GM23338 (cell line): ENCODE results near the gene DPF1. TPM values are rescaled to one million over a fixed set of nuclear protein-coding genes. Genes with fewer than 3 reads are reported as not detected.

Experiments
- ATAC-seq: fragments of 200-7000 bp; cut with Tn5 transposase; 3 replicates; pipeline ENCODE4 v1.9.1; 2020
- DNase-seq: peaks from one replicate; pipeline ENCODE4 v3.0.0-alpha.2; 2015; ENCODE audit warnings: low spot score
- H2AFZ ChIP-seq: fragments of 200-600 bp; sonication (generic); 2 replicates; pipeline ENCODE4 v1.8.0; 2016; ENCODE audit warnings: antibody characterized with exemption, mild to moderate bottlenecking, moderate library complexity
- H3F3A ChIP-seq: fragments of 200-600 bp; sonication (generic); replicated peaks from 2 replicates; pipeline ENCODE4 v1.8.0; 2017; ENCODE audit warnings: antibody characterized with exemption, mixed run types, low read depth
- H3K27ac ChIP-seq: fragments of 200-600 bp; sonication (generic); 2 replicates; pipeline ENCODE4 v1.6.1; 2016; ENCODE audit warnings: low read depth
- H3K27me3 ChIP-seq: fragments of 200-600 bp; sonication (generic); 2 replicates; pipeline ENCODE4 v1.8.0; 2016; ENCODE audit warnings: mild to moderate bottlenecking, mixed run types, moderate library complexity; ENCODE audit not compliant: insufficient read depth
- H3K36me3 ChIP-seq: fragments of 200-600 bp; sonication (generic); 2 replicates; pipeline ENCODE4 v1.8.0; 2016; ENCODE audit warnings: mild to moderate bottlenecking; ENCODE audit not compliant: insufficient read depth
- H3K4me1 ChIP-seq: fragments of 200-600 bp; sonication (generic); 2 replicates; pipeline ENCODE4 v1.8.0; 2016; ENCODE audit warnings: mild to moderate bottlenecking, moderate library complexity; ENCODE audit not compliant: insufficient read depth
- H3K4me2 ChIP-seq: fragments of 200-600 bp; sonication (generic); 2 replicates; pipeline ENCODE4 v1.7.1; 2017; ENCODE audit warnings: mixed run types
- H3K4me3 ChIP-seq: fragments of 200-600 bp; sonication (generic); 2 replicates; pipeline ENCODE4 v1.6.1; 2016; ENCODE audit warnings: mixed run types
- H3K79me2 ChIP-seq: fragments of 200-600 bp; sonication (generic); replicated peaks from 2 replicates; pipeline ENCODE4 v1.8.0; 2017; ENCODE audit warnings: mild to moderate bottlenecking; ENCODE audit not compliant: insufficient read depth
- H3K9me2 ChIP-seq: fragments of 200-600 bp; sonication (generic); 2 replicates; pipeline ENCODE4 v1.8.0; 2017; ENCODE audit not compliant: insufficient read depth
- H4K20me1 ChIP-seq: fragments of 200-600 bp; sonication (generic); replicated peaks from 2 replicates; pipeline ENCODE4 v1.8.0; 2017; ENCODE audit warnings: mild to moderate bottlenecking; ENCODE audit not compliant: insufficient read depth
- H3K27ac Mint-ChIP-seq: 2 replicates; pipeline ENCODE4 v1.8.0; 2020; ENCODE audit warnings: inconsistent platforms, mild to moderate bottlenecking, moderate library complexity, mixed read lengths
- H3K27me3 Mint-ChIP-seq: 3 replicates; pipeline ENCODE4 v1.8.0; 2022; ENCODE audit warnings: low read depth, mild to moderate bottlenecking, moderate library complexity, mixed read lengths, inconsistent platforms; ENCODE audit not compliant: insufficient read depth, poor library complexity
- H3K36me3 Mint-ChIP-seq: 3 replicates; pipeline ENCODE4 v1.8.0; 2021; ENCODE audit warnings: low read depth, mild to moderate bottlenecking, inconsistent platforms, moderate library complexity, mixed read lengths
- H3K4me1 Mint-ChIP-seq: 3 replicates; pipeline ENCODE4 v1.8.0; 2020; ENCODE audit warnings: mild to moderate bottlenecking, inconsistent platforms, mixed read lengths
- H3K4me3 Mint-ChIP-seq: 3 replicates; pipeline ENCODE4 v1.8.0; 2021; ENCODE audit warnings: moderate library complexity, mild to moderate bottlenecking, inconsistent platforms, mixed read lengths
- H3K9me3 Mint-ChIP-seq: 3 replicates; pipeline ENCODE4 v1.8.0; 2020; ENCODE audit warnings: moderate library complexity, mild to moderate bottlenecking, inconsistent platforms, mixed read lengths
- CREB1 ChIP-seq: fragments of 250-450 bp; sonication (Bioruptor Pico); IDR thresholded peaks from 2 replicates; pipeline ENCODE4 v1.5.0; 2020; ENCODE audit warnings: low read depth, mild to moderate bottlenecking, moderate library complexity
- EZH2 ChIP-seq: fragments of 200-600 bp; sonication (generic); IDR thresholded peaks from one replicate; pipeline ENCODE4 v1.8.0; 2017; ENCODE audit warnings: antibody characterized with exemption, mild to moderate bottlenecking, low read depth; ENCODE audit not compliant: unreplicated experiment
- EZH2phosphoT487 ChIP-seq: fragments of 200-600 bp; sonication (generic); IDR thresholded peaks from one replicate; pipeline ENCODE4 v1.8.1; 2018; ENCODE audit warnings: antibody characterized with exemption; ENCODE audit not compliant: unreplicated experiment
- JUNB ChIP-seq: IDR thresholded peaks from one replicate; pipeline ENCODE4 v1.6.1; 2016; ENCODE audit warnings: antibody characterized with exemption; ENCODE audit not compliant: unreplicated experiment
- ZNF114 ChIP-seq: fragments of 250-450 bp; sonication (Bioruptor Pico); IDR thresholded peaks from 2 replicates; pipeline ENCODE4 v1.5.0; 2020; ENCODE audit warnings: mild to moderate bottlenecking, moderate library complexity
- polyA plus RNA-seq: library from polyadenylated mRNA; unstranded; fragments of >200 nt; fragmentation: Nextera tagmentation; extraction: Ambion mirVana; gene quantifications from 2 replicates; pipeline ENCODE4 v1.2.1, GENCODE V29; 2016
- total RNA-seq: library from RNA; depleted of rRNA; stranded (reverse); fragments of >200 nt; shearing (Covaris generic); gene quantifications from 2 replicates; pipeline ENCODE4 v1.2.3, GENCODE V29; 2014
- TF ChIP-seq, protein P1 (sequence below): fragments of 250-450 bp; sonication (Bioruptor Pico); IDR thresholded peaks from 2 replicates; pipeline ENCODE4 v1.5.0; 2020; ENCODE audit warnings: mild to moderate bottlenecking, moderate library complexity
- TF ChIP-seq, protein P2 (sequence below): IDR thresholded peaks from 2 replicates; pipeline ENCODE4 v1.6.1; 2016; ENCODE audit warnings: antibody characterized with exemption

DPF1 gene
- total and polyA plus RNA-seq, 2 experiments from 2014 or later, result 8.3 to 11.7 TPM

DNA sequence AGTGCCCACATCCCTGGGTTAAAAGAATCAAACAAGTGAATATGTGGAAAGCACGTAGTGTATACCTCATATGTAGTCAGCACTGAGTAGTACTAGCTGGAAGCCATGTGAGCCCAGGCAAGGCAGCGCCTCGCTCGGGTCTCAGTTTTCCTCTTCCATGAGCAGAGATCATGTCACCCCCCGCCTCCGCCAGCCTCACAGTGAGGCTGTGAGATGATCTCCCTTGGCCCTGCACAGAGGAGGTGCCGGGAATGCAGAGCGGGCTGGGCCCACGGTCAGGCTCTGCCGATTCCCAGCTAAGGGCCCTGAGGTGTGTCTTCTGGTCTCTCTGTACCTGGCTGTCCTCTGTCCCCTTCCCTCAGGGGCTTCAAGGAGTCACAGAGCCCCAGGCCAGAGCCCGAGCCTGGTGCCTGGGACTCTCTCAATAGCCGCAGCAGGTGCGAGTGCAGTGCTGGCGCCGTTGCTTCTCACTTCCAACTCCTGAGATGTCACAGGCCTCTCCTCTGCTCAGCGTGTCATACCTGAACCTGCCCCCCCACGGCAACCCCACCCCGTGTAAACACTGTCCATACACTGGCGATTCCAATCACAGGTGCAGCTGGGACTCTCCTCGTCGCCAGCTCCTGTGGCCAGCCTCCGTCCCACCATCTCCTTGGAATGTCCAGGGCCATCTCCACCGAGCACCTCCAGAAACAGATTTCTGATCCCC is 26.9 kb downstream of the DPF1 start (continued):
- TF ChIP-seq, protein P1, sequence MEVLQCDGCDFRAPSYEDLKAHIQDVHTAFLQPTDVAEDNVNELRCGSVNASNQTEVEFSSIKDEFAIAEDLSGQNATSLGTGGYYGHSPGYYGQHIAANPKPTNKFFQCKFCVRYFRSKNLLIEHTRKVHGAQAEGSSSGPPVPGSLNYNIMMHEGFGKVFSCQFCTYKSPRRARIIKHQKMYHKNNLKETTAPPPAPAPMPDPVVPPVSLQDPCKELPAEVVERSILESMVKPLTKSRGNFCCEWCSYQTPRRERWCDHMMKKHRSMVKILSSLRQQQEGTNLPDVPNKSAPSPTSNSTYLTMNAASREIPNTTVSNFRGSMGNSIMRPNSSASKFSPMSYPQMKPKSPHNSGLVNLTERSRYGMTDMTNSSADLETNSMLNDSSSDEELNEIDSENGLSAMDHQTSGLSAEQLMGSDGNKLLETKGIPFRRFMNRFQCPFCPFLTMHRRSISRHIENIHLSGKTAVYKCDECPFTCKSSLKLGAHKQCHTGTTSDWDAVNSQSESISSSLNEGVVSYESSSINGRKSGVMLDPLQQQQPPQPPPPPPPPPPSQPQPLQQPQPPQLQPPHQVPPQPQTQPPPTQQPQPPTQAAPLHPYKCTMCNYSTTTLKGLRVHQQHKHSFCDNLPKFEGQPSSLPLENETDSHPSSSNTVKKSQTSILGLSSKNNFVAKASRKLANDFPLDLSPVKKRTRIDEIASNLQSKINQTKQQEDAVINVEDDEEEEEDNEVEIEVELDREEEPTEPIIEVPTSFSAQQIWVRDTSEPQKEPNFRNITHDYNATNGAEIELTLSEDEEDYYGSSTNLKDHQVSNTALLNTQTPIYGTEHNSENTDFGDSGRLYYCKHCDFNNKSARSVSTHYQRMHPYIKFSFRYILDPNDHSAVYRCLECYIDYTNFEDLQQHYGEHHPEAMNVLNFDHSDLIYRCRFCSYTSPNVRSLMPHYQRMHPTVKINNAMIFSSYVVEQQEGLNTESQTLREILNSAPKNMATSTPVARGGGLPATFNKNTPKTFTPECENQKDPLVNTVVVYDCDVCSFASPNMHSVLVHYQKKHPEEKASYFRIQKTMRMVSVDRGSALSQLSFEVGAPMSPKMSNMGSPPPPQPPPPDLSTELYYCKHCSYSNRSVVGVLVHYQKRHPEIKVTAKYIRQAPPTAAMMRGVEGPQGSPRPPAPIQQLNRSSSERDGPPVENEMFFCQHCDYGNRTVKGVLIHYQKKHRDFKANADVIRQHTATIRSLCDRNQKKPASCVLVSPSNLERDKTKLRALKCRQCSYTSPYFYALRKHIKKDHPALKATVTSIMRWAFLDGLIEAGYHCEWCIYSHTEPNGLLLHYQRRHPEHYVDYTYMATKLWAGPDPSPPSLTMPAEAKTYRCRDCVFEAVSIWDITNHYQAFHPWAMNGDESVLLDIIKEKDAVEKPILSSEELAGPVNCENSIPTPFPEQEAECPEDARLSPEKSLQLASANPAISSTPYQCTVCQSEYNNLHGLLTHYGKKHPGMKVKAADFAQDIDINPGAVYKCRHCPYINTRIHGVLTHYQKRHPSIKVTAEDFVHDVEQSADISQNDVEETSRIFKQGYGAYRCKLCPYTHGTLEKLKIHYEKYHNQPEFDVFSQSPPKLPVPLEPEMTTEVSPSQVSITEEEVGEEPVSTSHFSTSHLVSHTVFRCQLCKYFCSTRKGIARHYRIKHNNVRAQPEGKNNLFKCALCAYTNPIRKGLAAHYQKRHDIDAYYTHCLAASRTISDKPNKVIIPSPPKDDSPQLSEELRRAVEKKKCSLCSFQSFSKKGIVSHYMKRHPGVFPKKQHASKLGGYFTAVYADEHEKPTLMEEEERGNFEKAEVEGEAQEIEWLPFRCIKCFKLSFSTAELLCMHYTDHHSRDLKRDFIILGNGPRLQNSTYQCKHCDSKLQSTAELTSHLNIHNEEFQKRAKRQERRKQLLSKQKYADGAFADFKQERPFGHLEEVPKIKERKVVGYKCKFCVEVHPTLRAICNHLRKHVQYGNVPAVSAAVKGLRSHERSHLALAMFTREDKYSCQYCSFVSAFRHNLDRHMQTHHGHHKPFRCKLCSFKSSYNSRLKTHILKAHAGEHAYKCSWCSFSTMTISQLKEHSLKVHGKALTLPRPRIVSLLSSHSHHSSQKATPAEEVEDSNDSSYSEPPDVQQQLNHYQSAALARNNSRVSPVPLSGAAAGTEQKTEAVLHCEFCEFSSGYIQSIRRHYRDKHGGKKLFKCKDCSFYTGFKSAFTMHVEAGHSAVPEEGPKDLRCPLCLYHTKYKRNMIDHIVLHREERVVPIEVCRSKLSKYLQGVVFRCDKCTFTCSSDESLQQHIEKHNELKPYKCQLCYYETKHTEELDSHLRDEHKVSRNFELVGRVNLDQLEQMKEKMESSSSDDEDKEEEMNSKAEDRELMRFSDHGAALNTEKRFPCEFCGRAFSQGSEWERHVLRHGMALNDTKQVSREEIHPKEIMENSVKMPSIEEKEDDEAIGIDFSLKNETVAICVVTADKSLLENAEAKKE, result no peak
- no peak for TF ChIP-seq JUNB
- no peak for TF ChIP-seq CREB1 (CRISPR knock-in tag)

DNA sequence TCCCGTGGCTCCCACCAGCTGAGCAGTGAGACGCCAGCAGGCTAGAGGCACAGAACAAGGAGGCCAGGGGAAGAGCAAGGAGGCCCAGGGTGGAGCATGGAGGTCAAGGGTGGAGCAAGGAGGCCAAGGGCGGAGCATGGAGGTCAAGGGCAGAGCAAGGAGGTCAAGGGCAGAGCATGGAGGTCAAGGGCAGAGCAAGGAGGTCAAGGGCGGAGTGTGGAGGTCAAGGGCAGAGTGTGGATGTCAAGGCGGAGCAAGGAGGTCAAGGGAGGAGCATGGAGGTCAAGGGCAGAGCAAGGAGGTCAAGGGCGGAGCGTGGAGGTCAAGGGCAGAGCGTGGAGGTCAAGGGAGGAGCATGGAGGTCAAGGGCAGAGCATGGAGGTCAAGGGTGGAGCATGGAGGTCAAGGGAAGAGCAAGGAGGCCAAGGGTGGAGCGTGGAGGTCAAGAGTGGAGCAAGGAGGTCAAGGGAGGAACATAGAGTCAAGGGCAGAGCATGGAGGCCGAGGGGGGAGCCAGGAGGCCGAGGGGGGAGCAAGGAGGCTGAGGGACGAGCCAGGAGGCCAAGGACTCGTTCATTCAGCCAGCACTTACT is 27.7 kb downstream of the DPF1 start:
- peaks cover 2% of the 10 kb centered on the region; the same call in 1 of the 3 replicates for H3K4me1 Mint-ChIP-seq
- no peaks in the 10 kb centered on the region for H3K9me3 Mint-ChIP-seq
- peak overlapping the region; percentile 84; the same call in 1 of the 2 replicates for H3K27ac Mint-ChIP-seq
- H3K36me3 Mint-ChIP-seq, result peaks cover 19% of the 10 kb centered on the region
- no peaks in the 10 kb centered on the region for H3K79me2 ChIP-seq
- peaks cover 11% of the 10 kb centered on the region for H3K27me3 Mint-ChIP-seq
- H3K4me1 ChIP-seq, result no peaks in the 10 kb centered on the region
- H3K4me2 ChIP-seq, result no peak overlapping the region
- H3K4me3 ChIP-seq, result no peak overlapping the region
- no peak overlapping the region for H3K27ac ChIP-seq
- no peaks in the 10 kb centered on the region for H3K27me3 ChIP-seq
- DNase-seq (no peak), ATAC-seq (no peak)
- H3K4me3 Mint-ChIP-seq, result no peak overlapping the region; the same call in 2 of the 3 replicates
- no peaks in the 10 kb centered on the region for H3K36me3 ChIP-seq
- H4K20me1 ChIP-seq, result no peaks in the 10 kb centered on the region
- H2AFZ ChIP-seq, result no peak overlapping the region
- no peaks in the 10 kb centered on the region for H3K9me2 ChIP-seq
- no peaks in the 10 kb centered on the region; the same call in 1 of the 2 replicates for H3F3A ChIP-seq
- TF ChIP-seq, protein P2, sequence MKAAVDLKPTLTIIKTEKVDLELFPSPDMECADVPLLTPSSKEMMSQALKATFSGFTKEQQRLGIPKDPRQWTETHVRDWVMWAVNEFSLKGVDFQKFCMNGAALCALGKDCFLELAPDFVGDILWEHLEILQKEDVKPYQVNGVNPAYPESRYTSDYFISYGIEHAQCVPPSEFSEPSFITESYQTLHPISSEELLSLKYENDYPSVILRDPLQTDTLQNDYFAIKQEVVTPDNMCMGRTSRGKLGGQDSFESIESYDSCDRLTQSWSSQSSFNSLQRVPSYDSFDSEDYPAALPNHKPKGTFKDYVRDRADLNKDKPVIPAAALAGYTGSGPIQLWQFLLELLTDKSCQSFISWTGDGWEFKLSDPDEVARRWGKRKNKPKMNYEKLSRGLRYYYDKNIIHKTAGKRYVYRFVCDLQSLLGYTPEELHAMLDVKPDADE, result no peak
- TF ChIP-seq, protein P1, result no peak
- TF ChIP-seq EZH2phosphoT487 (no peak), ZNF114 (CRISPR knock-in tag) (no peak), EZH2 (no peak), CREB1 (CRISPR knock-in tag) (no peak)
